ENCODE results near the gene SMURF1.

SMURF1 gene

GRCh38 chr7:98984126-98984525 lies 159.8 kb downstream of the SMURF1 start:
- no peak for DNase-seq (ENCODE audit: low spot score)

- no peak for DNase-seq (ENCODE audit: low spot score)
Measured at GRCh38 chr7:98982686-98983085, 161.2 kb downstream of the SMURF1 start.

GRCh38 chr7:98981701-98982100 lies 162.2 kb downstream of the SMURF1 start:
- no peak for DNase-seq (ENCODE audit: low spot score)

GRCh38 chr7:98978672-98979071 lies 165.2 kb downstream of the SMURF1 start:
- no peak for DNase-seq (ENCODE audit: low spot score)
